NCI-H2029 treated with DMSO at 0.1 percent for 48 hours (cell line): ENCODE measurements around the gene TCF4.

ENCODE experiments used
- DNase-seq: peaks from one replicate; lab custom pipeline; 2025; lab: John Stamatoyannopoulos, UW

TCF4 gene

DNA sequence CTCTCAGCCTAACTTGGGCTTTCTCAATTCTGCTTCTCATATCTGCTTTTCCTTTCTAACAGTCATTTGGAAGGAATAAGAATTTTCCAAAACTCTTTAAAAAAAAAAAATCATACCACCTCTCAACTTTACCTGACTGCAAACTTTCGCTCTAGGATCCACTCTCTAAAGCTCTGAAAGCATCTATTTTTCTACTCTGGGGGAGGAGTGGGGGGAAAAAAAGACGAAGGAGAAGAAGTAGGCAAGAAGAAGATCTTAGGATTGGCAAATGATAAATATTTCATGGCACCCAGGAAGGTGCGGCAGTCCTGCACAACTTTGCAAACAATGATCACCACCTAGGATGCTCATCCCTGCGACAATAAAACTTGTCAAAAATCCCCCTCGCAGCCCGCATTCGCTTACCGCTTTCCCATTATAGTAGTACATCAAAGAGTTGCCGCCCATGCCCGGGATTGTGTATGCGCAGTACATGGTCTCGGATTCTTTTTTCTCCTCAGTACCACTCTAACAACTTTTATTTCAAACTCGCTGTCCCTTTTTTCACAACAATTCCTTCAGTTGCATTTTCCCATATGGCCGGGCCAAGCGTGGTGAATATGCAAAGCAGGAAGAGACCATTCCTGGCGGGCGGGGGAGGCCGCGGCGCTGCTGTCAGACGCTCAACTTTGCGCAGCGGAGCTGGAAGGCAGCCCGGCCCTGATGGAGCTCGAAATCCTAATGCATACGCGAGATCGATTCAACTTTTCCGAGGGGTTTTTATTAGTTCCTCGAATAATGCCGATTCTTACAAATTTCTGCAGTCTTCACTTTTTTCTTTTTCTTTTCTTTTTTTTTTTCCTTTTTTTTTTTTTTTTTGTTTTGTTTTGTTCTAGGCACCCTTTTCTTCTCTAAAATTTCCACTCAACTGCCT is 266.5 kb downstream of the TCF4 start:
- DNase-seq: no peak

DNA sequence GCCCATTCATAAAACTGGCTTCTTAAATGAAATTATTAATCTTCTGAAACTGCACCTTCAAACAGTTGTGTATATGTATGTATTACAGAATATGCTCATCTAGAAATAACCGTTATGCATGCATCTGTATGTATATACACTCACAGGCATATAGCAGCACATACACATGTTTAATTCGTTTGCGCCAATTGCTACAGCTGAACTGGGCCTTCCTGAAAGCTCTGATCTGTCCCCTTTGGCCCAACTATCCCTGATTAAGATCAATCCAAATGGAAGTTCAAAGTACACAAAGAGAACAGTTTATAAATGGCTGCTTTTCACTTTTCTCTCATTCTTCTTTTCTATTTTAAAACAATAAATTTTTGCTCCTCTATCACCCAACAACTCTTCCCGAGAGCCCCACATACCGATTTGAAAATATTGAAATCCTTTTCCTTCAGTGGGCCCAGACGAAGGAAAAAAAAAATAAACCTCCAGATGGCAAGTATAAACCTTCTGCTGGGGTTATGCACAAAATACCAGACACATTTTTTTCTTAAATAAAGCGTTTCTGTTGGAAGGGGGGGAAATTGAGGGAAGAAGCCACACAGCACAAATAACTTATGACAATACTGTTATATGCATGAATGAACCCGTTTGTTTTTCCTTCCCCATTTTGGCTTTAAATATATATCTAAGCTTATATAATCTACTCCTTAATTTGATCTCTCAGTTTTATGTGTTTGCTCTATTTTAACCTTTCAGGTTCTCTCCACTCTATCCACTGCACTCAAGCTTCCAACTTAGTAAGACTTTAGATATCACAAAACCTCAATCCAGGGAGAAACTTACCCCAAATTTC is 267.3 kb downstream of the TCF4 start:
- no peak for DNase-seq

DNA sequence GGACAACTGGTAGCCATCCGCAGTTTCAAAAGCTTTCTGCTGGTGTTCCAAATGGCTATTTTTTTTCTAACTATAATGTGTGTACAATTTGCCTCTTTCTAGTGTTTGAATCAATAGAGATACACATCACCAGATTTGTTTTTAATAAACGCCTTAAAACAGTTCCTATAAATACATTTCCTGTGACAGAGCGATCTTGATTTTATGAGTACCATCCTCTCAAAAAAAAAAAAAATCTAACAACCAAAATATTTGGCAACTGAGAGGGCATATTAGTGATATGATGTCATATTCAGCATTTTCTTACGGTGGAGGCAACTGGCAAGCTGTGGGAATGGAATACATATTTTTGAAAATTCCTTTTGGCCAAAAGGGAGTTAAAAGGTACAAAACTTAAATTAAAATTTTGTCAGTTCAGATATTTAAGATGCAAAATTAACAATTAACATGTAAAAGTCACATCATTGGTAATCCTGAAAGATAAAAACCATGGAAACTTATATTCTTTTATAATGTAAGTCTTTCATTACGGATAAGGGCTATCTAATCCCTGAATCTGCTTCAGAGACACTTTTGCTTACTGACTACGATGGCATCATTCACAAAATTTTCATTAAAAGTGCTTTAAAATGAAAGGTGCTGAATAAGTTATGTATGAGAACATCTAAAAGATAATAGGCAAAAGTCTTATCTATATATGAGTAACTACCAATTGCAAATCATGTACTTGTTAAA is 268.4 kb downstream of the TCF4 start:
- DNase-seq: no peak

DNA sequence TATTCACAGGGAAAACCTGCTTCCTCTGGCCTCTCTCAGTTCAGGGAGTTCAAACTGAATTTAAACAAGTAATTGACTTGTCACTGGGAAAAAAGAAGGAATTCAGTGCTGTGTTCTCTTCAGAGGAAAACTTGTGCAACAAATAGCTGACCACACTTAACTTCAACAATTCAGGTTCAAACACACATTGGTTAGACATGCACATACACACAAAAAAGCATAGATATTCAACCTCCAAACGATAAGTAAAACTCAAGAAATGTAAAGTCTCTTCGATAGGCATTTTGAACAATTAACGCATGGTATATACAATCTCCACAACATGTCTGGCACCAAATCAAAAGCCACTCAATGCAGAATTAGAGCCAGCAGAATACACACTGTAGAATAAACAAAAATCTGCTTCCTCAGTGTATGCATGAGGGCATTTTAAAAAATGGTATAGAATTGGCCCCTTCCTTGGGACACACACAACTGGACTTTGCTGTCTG is 269.0 kb downstream of the TCF4 start:
- DNase-seq: no peak

DNA sequence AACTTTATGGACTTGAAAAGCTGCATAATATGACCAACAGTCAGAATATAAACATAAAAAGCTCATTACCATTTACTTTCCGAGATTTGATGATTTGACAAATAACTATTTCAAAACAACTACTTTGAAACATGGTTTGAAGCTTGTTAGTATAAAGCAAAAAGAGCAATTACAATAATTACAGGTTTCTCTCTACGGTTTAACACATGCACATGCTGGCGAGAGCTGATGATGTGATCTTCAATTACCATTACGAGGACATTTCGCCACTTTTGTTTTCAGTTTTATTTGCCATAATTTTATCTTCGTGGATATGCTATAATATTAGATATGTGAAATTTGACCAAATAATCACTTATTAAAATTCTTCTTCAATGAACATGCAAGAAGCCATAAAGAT is 270.1 kb downstream of the TCF4 start:
- DNase-seq: no peak

DNA sequence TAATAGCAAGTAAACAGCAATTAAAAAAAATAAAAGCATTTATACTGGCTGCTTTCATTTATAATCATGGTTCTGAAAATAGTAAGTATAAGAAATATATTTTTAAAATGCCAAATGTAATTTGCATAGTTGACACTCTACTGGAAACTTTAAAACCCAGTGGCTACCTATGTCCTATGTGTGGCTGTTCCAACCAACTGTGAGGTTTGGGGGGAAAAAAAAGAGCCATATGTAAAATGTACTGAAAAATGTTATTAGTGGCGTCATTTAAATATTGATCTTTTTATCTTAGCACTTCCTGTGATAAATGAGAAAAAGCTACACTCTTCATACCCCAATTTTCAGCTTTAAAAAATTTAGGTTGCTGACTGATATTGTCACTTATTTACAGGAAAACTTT is 270.7 kb downstream of the TCF4 start:
- no peak for DNase-seq

DNA sequence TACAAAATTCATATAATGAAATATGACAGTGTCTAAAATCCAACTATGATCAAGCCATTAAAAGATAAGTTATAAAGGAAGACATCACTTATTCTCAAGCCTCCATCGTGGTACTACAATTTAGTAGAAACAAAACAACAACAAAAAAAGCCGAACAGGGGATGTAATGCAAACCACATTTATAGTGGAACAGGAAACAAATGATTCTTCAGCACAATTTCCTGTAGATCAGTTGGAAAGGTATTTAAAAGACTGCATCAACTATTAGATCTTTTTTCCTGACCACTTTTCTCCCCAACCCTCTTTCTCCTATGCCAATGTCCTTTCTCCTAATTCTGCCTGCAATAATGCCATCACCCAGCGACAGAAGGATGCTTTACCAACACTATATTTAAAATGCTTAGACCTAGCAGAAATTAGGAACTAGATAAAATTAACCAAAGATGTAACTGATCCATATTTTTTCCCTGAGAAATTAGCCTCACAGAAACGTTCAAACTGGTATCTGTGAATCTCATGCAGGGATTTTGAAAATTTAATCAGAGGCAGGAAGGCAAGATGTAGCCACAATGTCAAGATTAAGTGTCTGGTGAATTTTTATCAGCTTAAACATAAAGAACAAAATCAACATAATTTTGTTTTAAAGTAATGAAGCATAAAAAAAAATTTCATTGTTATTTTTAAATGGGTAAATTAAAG is 271.4 kb downstream of the TCF4 start:
- no peak for DNase-seq

DNA sequence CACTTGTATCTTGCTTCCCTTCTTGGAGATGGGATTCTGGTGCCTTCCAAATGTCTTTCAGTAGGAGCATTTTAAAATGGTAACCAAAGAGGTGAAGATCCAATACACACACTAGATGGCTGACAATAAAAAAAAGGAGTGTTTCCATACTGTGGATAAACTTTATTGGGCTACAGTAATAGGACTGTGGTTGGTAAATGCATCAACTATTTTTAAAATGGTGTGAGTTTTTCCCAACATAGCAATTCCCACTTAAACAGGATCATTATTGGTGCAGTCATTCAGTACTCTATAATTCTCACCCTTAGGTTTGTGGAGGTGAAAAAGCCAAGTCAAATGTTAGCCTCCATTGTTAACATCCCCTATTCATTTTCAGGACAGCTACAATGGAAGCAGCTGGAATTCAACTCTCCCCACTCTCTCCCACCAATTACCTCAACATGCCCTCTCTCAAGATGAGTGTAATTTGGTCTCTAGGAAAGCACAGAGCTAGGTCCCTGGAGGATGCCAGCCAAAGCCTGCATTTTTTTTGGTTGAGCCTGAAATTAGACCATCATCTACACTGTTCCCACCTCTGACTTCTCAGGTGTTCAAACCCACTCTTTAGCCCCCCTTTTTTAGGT is 273.3 kb downstream of the TCF4 start:
- DNase-seq: no peak

DNA sequence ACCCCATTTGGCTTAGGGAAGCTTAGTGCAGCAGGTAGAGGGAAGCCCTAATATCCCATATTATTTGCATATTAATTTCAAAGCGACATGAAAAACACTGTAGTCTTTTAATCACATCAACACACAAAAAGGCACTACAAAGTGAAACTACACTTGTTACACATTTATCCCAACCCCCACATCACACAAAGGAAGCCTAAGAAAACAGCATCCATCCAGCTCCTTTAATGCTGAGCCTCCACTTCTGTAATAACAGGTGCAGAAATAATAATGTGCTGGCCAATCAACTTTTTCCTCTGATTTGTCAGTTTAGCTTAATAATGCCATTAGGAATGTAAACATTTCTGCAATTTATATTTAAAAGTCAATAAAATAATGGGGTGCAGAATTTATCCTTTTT is 274.0 kb downstream of the TCF4 start:
- no peak for DNase-seq

DNA sequence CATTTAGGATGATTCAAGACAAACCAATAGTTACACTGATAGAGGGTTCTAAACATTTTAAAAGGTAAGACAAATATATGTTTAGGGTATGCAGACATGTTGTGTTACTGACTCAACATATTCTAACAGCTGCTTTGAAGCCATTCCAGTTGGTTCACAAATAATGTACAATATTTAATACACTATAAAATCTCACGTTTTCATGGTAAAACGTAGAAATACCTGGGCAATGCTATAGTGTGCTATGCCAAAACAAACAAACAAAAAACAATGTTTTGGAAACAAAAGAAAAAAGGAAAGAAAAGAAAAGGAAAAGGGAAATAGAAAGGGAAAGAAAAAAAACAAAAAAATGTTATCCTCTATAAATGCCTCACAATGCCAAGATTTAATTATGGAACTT is 277.1 kb downstream of the TCF4 start:
- DNase-seq: no peak

DNA sequence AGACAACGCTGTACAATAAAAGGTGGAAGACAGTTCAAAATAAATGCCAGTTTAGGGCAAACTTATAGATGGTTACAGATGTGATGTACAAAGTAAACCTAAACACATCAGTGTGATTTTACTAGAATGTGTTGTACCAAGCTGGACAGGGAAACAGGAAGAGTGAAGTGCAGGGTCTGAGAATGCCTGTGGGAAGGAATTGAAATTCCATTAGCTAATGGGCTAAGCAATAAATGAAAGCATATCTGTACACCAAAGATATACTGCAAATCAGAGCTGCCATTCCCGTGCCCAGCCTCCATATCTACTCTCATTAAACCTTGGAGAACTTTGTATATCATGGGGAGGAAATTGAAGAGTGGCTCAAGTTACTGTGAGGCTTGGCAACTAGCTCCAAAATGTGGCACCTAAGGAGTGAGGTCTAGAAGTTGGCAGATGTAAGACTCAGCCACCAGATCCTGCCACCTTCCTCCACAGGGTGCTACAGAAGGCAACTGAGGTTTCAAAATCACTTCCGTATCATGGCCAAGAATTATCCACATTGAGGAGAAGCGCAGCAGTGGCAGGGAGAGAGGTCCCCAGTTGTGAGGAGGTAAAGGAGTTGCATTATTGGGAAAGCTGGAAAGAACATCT is 277.8 kb downstream of the TCF4 start:
- DNase-seq: no peak

DNA sequence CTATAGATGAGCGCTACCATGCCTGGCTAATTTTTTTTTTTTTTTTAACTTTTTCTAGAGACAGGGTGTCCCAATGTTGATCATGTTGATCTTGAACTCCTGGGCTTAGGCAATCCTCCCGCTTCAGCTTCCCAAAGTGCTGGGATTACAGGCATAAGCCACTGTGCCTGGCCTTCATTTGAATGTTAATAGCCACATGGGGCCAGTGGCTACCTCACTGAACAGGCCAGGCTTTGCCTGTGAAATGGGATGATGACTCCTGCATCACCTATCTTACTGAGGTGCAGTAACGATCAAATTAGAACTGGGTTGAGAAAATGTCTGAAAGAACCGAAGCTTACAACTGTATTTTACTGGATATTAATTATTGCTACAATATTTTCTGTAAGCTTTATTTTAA is 278.7 kb downstream of the TCF4 start:
- no peak for DNase-seq

DNA sequence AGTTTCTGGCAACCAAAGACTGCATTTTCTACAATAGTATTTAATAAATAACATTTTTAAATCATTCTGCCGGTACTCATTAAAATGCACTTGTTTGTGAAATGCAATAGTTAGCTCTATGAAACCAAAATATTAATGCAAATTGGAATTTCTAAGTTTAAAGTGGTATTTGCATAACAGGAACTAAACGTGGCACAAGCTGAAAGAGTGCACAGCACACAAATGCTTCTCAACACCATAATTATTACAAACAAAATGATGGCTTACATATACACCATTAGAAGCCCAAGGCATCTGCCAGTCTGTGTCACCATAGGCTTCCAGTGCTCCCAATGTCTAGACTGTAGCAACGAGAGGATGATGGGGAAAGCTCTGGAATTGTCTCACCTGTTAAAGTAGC is 280.5 kb downstream of the TCF4 start:
- no peak for DNase-seq

DNA sequence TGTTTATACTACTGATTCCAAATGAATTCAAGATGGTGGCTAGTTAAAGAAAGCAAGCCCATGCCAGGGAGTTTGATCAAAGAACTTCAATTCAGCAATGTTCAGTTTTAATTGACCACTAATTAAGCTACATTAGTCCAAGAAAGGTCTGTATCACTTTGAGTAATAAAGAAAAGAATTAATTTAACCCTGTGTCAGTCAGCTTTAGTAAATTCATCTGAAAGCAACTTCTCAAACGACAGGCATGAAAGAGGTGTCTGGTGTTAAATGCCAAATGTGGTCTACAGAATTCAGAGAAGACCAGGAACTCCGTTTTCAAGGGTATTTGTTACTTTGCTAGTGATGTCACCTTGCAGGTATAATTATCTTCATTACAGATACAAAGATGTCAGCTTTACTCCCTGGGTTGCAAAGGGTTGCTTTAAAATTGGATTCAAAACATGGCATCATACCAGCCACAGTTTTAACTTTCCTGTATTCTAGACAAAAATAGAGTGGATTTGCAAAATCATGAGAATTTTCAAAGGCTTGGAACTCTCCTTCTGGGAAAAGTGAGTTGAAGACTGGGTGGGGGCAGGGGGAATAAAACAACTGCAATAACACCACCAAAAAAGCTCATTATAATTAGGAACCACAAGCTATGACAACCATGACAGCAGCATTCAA is 281.5 kb downstream of the TCF4 start:
- no peak for DNase-seq

DNA sequence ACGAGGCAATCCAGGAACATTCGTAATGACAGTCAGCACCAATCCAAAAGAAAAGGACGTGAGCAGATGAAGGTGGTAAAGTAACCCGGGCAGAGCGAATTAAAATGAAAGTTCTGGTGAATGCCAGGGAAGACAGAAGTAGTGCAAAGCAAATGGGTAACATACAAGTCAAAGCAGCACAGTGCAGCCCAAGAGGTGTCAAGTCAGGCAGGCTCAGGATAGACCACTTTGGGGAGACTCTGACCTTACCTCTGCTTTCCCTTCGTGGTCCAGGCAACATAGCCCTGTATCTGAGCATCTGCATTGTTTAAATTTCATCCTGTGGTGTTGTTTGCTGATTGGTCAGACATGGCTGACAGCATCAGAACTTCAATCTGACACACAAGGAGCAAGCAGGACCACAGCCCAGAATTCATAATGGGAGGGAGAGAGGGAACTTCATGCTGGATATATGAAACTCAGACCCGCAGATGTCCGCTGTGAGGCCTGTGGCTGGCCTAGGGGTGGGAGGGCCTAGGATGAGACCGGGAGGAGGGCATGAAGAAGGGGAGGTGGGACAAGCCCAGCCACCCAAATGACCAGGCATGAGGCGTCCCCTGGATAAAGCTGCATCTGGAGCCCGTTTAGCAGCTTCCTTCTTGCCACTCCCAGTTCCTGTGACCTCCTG is 285.7 kb downstream of the TCF4 start:
- DNase-seq: no peak

DNA sequence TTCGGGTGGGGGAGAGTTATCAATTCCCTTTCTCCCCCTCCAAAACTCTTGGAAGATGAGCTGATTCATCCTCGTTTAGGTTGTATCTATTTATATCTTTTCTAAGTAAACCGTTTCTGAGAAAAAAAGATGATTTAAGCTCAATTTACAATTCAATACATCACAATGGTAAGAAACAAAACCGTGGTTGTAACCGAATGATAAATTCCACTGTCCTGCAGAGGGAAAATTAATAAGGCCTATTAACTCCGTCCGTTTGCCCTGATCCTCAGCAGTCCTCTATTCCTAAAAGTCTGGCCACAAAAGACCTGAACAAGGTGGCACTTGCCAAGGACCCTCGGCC is 286.2 kb downstream of the TCF4 start:
- no peak for DNase-seq

DNA sequence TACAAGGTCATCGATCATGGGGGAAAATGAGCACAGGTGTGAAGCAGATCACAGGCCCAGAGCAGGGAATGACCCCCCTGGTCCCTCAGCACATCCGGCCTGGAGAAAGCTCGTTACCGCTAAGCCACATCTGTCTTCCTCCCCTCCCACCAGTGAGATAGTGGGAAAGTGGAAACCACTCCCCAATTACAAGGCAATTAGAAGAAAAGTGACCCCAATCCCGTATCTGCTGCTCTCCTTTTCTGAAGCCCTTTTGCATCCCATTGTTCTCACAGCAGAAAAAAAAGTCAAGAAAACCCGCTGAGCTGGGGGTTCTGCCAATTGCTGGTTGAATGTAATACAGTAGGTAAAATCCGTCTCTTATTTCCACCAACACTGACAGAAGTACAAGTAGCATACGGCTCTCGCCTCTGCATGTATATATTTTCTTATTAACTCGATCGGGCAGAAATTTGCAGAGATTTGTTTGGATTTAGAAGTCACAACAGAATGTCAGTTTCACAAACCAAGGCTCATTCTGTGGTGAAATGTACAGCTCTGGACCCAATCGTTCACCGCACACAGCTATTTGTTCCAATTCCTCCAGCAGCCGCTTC is 287.0 kb downstream of the TCF4 start:
- DNase-seq: no peak

DNA sequence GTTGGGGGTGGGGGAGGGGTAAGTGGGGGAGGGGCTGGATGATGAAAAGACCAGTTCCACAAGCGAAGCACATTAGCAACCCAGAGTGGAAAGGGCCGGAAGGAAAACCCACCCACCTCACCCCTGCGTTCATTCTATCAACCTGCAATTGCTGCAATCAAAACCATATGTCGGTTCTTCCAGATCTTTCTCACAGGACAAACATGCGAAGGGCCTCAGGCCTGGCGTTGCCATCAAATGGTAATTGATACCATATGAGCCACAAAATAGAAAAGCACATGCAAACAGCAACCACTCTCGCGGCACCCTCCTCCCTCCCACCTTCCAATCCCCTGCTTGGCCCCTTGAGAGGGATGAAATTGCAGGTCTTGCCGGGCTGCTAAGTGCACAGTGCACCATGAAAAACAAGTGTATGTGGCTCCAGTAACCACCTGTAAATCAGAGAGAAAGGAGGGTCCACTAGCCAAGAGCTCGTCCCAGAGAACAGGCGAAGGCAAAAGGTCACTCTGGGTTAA is 287.5 kb downstream of the TCF4 start:
- DNase-seq: no peak

DNA sequence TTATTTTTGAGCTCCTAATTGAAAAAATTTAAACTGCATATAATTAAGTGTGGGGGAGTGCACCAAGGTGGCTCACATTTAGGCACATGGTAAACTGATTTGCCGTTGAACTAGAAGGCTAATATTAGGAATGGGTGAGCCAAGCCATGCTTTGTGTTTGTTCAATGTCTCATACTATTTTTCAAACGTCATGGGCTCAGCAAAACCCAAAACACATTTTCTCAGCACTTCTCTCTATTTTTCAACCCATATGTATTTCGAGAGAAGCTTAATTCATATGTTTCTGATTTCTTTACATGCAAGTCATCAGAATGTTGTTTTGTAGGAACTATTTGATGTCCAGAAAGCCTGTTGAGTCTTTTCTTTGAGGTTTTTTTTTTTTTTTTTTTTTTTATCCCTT is 291.2 kb downstream of the TCF4 start:
- DNase-seq: no peak
